ENCODE results near the gene GUCY1A2. TPM values are rescaled to one million over a fixed set of nuclear protein-coding genes. Genes with fewer than 3 reads are reported as not detected.
"Not testable (repeated sequence)": the region's sequence is repeated elsewhere in the genome, so short reads cannot be mapped to it uniquely, and the experiment has no call there.

GUCY1A2 gene
- total RNA-seq, 1 experiment from 2014 or later: 5.4 TPM

GRCh38 chr11:106789406-106789805, 228.9 kb downstream of the GUCY1A2 start:
- H3K27me3 ChIP-seq (replicated peaks; ENCODE audit: insufficient read depth, low read depth, low read length, poor library complexity): no peaks in the 10 kb centered on the region
- POLR2A ChIA-PET (ENCODE audit: low non-redundant PET): no interaction called here
- no peak for DNase-seq (ENCODE audit: low spot score)
- no TSS peak for BruUV-seq (replicated peaks)
- H3K36me3 ChIP-seq (ENCODE audit: insufficient read depth, low read length, poor library complexity, severe bottlenecking): no peaks in the 10 kb centered on the region
- no peak overlapping the region for H3K27ac ChIP-seq (ENCODE audit: low read depth, low read length, poor library complexity, severe bottlenecking)
- H3K4me3 ChIP-seq (ENCODE audit: low read depth, low read length, poor library complexity, severe bottlenecking): no peak overlapping the region
- H3K9me3 ChIP-seq (ENCODE audit: low read depth, low read length, poor library complexity, severe bottlenecking): no peaks in the 10 kb centered on the region
- CTCF ChIA-PET: interaction anchor here (0.6 kb wide), 1 partner anchor 204 kb away, joined by 3 read pairs; no protein-coding TSS in a partner anchor
- no peaks in the 10 kb centered on the region for H3K4me1 ChIP-seq (ENCODE audit: insufficient read depth, low read length, poor library complexity, severe bottlenecking)
- TF ChIP-seq, protein P1, sequence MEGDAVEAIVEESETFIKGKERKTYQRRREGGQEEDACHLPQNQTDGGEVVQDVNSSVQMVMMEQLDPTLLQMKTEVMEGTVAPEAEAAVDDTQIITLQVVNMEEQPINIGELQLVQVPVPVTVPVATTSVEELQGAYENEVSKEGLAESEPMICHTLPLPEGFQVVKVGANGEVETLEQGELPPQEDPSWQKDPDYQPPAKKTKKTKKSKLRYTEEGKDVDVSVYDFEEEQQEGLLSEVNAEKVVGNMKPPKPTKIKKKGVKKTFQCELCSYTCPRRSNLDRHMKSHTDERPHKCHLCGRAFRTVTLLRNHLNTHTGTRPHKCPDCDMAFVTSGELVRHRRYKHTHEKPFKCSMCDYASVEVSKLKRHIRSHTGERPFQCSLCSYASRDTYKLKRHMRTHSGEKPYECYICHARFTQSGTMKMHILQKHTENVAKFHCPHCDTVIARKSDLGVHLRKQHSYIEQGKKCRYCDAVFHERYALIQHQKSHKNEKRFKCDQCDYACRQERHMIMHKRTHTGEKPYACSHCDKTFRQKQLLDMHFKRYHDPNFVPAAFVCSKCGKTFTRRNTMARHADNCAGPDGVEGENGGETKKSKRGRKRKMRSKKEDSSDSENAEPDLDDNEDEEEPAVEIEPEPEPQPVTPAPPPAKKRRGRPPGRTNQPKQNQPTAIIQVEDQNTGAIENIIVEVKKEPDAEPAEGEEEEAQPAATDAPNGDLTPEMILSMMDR (conservative IDR thresholded peaks at IDR 0.05; ENCODE audit: low read depth, low read length): no peak
- TF ChIP-seq EZH2 (IDR thresholded peaks at IDR 0.05; ENCODE audit: borderline replicate concordance, low read depth, low read length, poor library complexity, severe bottlenecking): no peak
- intact Hi-C loops (cut with micrococcal nuclease; ENCODE audit: unreplicated experiment): no loop called here

GRCh38 chr11:106787454-106787853, 230.8 kb downstream of the GUCY1A2 start:
- Histone ChIP-seq H3K4me3 (ENCODE audit: low read depth, low read length, poor library complexity, severe bottlenecking) (no peak overlapping the region), H3K36me3 (ENCODE audit: insufficient read depth, low read length, poor library complexity, severe bottlenecking) (no peaks in the 10 kb centered on the region), H3K27ac (ENCODE audit: low read depth, low read length, poor library complexity, severe bottlenecking) (no peak overlapping the region), H3K27me3 (replicated peaks; ENCODE audit: insufficient read depth, low read depth, low read length, poor library complexity) (no peaks in the 10 kb centered on the region), H3K4me1 (ENCODE audit: insufficient read depth, low read length, poor library complexity, severe bottlenecking) (no peaks in the 10 kb centered on the region), H3K9me3 (ENCODE audit: low read depth, low read length, poor library complexity, severe bottlenecking) (no peaks in the 10 kb centered on the region)
- no TSS peak for BruUV-seq (replicated peaks)
- CTCF ChIA-PET: no interaction called here
- intact Hi-C loops (cut with micrococcal nuclease; ENCODE audit: unreplicated experiment): no loop called here
- no peak for DNase-seq (ENCODE audit: low spot score)
- POLR2A ChIA-PET (ENCODE audit: low non-redundant PET): no interaction called here
- TF ChIP-seq, protein P1 (conservative IDR thresholded peaks at IDR 0.05; ENCODE audit: low read depth, low read length): no peak
- no peak for TF ChIP-seq EZH2 (IDR thresholded peaks at IDR 0.05; ENCODE audit: borderline replicate concordance, low read depth, low read length, poor library complexity, severe bottlenecking)

- BruUV-seq (replicated peaks): no TSS peak
- intact Hi-C loops (cut with micrococcal nuclease; ENCODE audit: unreplicated experiment): no loop called here
- DNase-seq (ENCODE audit: low spot score): no peak
- CTCF ChIA-PET: interaction anchor here (0.7 kb wide), 1 partner anchor 275 kb away, joined by 3 read pairs; no protein-coding TSS in a partner anchor
- Histone ChIP-seq H3K27ac (ENCODE audit: low read depth, low read length, poor library complexity, severe bottlenecking) (no peak overlapping the region), H3K36me3 (ENCODE audit: insufficient read depth, low read length, poor library complexity, severe bottlenecking) (no peaks in the 10 kb centered on the region), H3K4me3 (ENCODE audit: low read depth, low read length, poor library complexity, severe bottlenecking) (no peak overlapping the region), H3K4me1 (ENCODE audit: insufficient read depth, low read length, poor library complexity, severe bottlenecking) (no peaks in the 10 kb centered on the region), H3K27me3 (replicated peaks; ENCODE audit: insufficient read depth, low read depth, low read length, poor library complexity) (peaks cover 3% of the 10 kb centered on the region), H3K9me3 (ENCODE audit: low read depth, low read length, poor library complexity, severe bottlenecking) (no peaks in the 10 kb centered on the region)
- TF ChIP-seq, protein P1 (conservative IDR thresholded peaks at IDR 0.05; ENCODE audit: low read depth, low read length): no peak
- TF ChIP-seq EZH2 (IDR thresholded peaks at IDR 0.05; ENCODE audit: borderline replicate concordance, low read depth, low read length, poor library complexity, severe bottlenecking): no peak
- POLR2A ChIA-PET (ENCODE audit: low non-redundant PET): no interaction called here
Measured at GRCh38 chr11:106785913-106786650, 232.2 kb downstream of the GUCY1A2 start.

DNA sequence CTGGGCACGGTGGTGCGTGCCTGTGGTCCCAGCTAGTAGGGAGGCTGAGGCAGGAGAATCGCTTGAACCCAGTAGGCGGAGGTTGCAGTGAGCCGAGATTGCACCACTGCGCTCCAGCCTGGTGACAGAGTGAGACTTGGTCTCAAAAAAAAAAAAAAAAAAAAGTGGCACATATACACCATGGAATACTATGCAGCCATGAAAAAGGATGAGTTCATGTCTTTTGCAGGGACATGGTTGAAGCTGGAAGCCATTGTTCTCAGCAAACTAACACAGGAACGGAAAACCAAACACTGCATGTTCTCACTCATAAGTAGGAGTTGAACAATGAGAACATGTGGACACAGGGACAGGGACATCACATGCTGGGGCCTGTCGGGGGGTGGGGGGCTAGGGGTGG, 241.0 kb downstream of the GUCY1A2 start:
- H3K36me3 ChIP-seq (ENCODE audit: insufficient read depth, low read length, poor library complexity, severe bottlenecking); BruUV-seq (replicated peaks); H3K4me3 ChIP-seq (ENCODE audit: low read depth, low read length, poor library complexity, severe bottlenecking); DNase-seq (ENCODE audit: low spot score); intact Hi-C loops (cut with micrococcal nuclease; ENCODE audit: unreplicated experiment); POLR2A ChIA-PET (ENCODE audit: low non-redundant PET); H3K27me3 ChIP-seq (replicated peaks; ENCODE audit: insufficient read depth, low read depth, low read length, poor library complexity); H3K4me1 ChIP-seq (ENCODE audit: insufficient read depth, low read length, poor library complexity, severe bottlenecking); H3K9me3 ChIP-seq (ENCODE audit: low read depth, low read length, poor library complexity, severe bottlenecking); CTCF ChIA-PET; H3K27ac ChIP-seq (ENCODE audit: low read depth, low read length, poor library complexity, severe bottlenecking): not testable (repeated sequence)
